HEK293T (cell line): ENCODE results near the gene PTGS2.

Experiments
- ARNT ChIP-seq: fragments of 450-650 bp; IDR thresholded peaks from 2 replicates; pipeline ENCODE4 v1.6.1; 2017; ENCODE audit warnings: mild to moderate bottlenecking
- BHLHE40 ChIP-seq: fragments of 450-650 bp; IDR thresholded peaks from 2 replicates; pipeline ENCODE4 v1.6.1; 2016; ENCODE audit warnings: mild to moderate bottlenecking, moderate library complexity, borderline replicate concordance
- ELF4 ChIP-seq: fragments of 450-650 bp; IDR thresholded peaks from 2 replicates; pipeline ENCODE4 v1.6.1; 2017; ENCODE audit warnings: antibody characterized with exemption
- FOXA1 ChIP-seq: fragments of 450-650 bp; IDR thresholded peaks from 2 replicates; pipeline ENCODE4 v1.6.1; 2016; ENCODE audit warnings: mild to moderate bottlenecking
- FOXK2 ChIP-seq: fragments of 450-650 bp; IDR thresholded peaks from 2 replicates; pipeline ENCODE4 v1.6.1; 2016; ENCODE audit warnings: mild to moderate bottlenecking
- FOXM1 ChIP-seq: fragments of 450-650 bp; IDR thresholded peaks from 2 replicates; pipeline ENCODE4 v1.6.1; 2017; ENCODE audit warnings: mild to moderate bottlenecking, borderline replicate concordance
- HDGF ChIP-seq: fragments of 450-650 bp; IDR thresholded peaks from 2 replicates; pipeline ENCODE4 v1.6.1; 2017; ENCODE audit warnings: antibody characterized with exemption, borderline replicate concordance
- LEF1 ChIP-seq: fragments of 450-650 bp; IDR thresholded peaks from 2 replicates; pipeline ENCODE4 v1.6.1; 2017; ENCODE audit warnings: mild to moderate bottlenecking, borderline replicate concordance
- SP1 ChIP-seq: fragments of 450-650 bp; IDR thresholded peaks from 2 replicates; pipeline ENCODE4 v1.6.1; 2017
- SUZ12 ChIP-seq: fragments of 450-650 bp; IDR thresholded peaks from 2 replicates; pipeline ENCODE4 v1.6.1; 2016; ENCODE audit warnings: mild to moderate bottlenecking
- TARDBP ChIP-seq: fragments of 450-650 bp; IDR thresholded peaks from 2 replicates; pipeline ENCODE4 v1.6.1; 2016
- ZNF384 ChIP-seq: fragments of 450-650 bp; IDR thresholded peaks from 2 replicates; pipeline ENCODE4 v1.6.1; 2016

GRCh38 chr1:186633116-186633515 is 47.1 kb downstream of the PTGS2 start:
- TF ChIP-seq FOXM1 (no peak), FOXA1 (no peak), TARDBP (no peak), HDGF (no peak), LEF1 (no peak), SP1 (no peak), ARNT (no peak), SUZ12 (no peak), FOXK2 (no peak), ELF4 (no peak), BHLHE40 (no peak), ZNF384 (no peak)
